Stimulated activated CD4-positive, alpha-beta T cell treated with anti-CD3 and anti-CD28 coated beads, TNF-alpha, amount 100 ng/mL, for 48 hours (primary cell): ENCODE results near the gene SMIM43.
"Not testable (repeated sequence)": the region's sequence is repeated elsewhere in the genome, so short reads cannot be mapped to it uniquely, and the experiment has no call there.

Experiments used
- DNase-seq, 3 donors: peaks; one replicate each; pipeline ENCODE4 v3.0.0-alpha.2; 2020; ENCODE audit warnings: low read depth in 3 of 3

The SMIM43 gene

DNA sequence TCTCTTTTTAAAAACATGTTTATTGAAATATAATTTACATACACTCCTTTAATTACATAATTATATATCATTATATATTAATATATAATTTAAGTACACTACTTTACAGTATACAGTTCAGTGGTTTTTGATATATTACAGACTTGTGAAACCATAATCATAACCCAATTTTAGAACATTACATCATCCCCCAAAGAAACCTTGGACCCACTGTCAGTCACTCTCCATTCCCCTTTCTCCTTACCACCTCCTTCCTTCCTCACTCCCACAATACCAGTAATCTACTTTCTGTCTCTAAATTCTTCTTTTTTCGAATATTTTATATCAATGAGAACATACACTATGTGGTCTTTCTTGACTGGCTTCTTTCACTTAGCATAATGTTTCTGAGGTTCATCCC lies 18.2 kb upstream of the SMIM43 start:
- no peak for DNase-seq

DNA sequence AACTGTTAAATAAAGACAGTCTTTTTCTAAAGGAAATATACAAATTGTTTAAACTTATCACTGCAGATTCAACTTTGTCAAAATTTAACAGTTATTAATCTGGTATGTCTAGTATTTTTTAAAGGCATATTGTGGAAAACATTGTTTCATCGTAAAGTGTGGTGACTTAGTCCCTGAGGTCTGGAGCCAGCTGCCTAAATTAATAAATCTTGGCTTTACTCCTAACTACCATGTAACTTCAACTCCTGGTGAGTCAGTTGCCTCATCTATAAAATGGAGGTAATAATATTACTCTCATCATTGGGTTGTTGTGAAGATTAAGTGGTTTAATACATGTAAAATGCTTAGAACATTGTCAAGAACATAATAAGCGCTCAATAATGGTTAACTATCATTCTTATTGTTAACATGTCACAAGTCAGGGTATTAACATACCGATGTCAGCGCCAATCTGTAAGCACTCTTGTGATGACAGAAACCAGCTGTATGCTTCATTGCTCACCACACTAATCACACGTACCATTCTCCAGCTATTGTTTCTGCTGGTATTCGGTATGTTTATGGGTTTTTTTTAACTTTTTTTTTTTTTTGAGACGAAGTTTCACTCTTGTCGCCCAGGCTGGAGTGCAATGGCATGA lies 14.1 kb upstream of the SMIM43 start:
- DNase-seq: no peak

DNA sequence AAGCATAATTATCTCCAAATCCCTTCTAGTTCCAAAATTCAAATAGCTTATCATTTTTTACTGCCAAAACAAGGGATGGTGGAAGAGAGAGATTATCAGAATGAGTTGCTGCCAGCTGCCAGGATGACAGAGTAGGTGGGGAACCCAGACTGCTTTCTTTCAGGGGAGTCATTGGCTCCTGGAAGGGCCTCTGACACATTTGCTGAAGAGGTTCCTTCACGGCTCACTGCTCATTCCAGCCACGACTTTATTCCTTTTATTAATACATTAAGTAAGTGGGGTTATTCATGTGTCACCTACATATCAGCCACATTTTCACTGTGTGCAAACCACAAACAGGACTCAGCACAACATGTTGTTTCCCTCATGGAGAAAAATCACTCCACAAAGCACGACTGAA lies 12.7 kb upstream of the SMIM43 start:
- DNase-seq: no peak

DNA sequence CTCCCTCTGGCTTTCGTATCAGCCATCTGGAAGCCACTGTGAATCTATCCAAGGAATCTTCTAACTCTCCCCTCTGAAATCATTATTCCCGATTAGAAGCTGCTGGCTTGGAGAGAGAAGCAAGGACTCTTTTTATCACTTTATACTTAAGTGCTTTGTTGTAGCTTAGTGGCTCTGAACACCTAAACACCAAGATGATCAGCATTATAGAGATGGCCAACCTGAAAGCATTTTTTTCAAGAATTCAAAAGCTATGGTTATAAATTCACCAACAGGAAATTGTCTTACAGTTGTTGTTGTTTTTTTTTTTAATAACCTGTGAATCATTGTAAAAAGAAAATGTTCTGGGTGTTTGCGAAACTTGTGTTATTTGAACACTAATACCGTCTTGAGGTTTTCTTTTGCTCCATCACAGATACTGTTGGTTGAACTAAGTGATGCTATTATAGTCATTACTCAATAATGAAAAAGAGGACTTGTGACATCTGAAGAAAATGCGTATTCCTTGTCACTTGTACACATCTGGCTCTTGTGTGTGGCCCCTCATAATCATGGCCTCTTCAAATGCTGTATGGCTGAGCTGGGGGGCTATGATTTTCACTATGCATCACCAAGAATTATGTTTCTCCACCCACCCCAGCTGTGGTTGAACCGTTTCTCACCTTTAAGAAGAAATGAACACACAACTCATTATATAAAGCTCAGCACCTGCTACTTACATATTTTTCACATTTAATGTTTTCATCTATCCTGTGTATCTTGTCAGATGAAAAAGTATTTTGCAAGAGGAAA lies 11.8 kb upstream of the SMIM43 start:
- no peak for DNase-seq

DNA sequence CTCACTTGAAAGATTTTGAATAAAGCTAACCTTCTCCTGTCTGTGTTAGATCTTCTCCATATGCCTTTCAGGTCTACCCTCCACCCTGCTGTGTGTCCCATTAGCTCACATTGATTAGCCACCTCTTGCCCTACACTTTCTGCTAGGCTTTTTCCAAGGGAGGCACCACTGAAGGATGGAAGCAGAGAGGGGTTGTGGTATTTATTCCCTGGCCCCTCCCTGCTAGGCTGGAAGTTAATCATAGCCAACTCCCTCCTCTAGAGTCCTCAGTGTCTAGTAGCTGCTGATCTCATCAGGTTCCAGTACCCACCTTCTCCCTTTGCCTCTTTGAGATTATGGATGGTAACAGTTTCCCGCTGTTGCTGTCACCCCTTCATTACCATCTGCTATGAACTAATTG lies 8.9 kb upstream of the SMIM43 start:
- DNase-seq: no peak

DNA sequence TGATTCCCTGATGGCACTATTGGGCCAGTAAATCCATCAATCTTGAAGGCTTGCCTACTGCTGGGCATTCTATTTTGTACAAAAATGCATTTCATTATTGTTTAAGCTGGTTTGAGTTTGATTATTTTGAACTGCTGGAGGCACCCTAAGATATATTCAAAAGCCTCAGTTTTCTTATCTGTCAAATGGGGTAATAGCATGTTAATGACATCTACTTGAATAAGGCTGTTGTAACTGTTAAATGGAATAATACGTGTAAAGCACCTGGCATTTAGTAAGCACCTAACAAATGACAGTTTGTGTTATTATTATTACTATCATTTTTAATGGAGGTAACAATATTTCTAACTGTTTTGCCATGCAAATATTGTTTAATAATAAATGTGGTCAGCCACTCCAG lies 6.9 kb upstream of the SMIM43 start:
- no peak for DNase-seq

DNA sequence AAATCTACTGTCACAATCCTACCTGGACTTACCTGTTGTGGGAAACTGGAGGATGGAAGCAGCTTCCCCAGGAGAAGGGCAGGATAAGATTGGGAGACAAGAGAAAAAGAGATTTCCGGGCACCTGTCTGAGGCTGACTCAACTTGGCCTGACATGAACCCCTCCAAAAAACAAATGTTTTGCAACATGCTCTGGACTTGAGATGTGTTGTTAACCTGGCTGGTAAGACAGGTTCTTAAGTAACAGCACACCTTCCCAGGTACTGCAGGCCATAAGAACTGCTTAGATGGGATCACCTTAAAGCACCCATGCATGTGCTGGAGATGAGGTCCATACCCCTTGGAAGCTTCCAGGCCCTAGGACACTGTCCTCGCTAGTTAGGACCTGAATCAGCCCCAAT lies 4.4 kb upstream of the SMIM43 start:
- no peak for DNase-seq

DNA sequence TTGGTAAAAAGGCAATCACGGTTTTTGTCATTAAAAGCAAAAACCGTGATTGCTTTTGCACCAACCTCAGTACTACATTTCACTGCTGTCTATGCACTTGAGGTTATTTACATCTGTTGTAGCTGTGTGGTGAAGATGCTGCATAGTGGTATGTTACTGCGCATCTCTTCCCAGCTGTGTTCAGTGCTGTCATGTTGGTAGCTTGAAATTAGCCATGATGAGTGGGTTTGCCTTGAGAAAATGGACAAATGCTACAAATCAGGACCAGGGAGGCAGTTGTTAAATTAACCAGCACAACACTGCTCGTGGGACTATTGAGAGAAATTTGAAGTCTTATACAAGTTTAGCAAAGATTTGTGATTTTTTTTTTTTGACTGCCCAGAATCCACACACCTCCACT lies 2.2 kb upstream of the SMIM43 start:
- no peak for DNase-seq

DNA sequence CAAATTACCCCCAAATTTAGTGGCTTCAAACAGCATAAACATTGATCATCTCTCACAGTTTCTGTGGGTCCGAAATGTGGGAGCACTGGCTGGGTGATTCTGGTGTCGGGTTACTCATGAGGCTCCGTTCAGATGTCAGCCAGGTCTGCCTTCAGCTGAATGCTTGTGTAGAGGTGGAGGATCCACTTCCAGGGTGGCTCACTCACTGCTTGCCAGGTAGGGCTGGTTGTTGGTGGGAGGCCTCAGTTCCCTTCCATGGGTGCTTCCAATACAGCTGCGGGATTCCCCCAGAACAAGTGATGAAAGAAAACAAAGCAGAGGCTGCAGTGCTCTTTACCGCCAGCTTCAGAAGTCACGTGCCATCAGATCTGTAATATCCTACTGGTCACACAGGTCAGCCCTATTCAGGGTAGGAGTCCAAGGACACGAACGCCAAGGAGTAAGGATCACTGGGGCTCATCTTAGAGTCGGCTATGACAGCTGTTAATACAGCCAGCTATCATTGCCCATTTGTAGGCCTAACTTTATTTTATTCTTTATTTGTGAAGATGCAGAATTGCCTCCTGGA lies 1.1 kb upstream of the SMIM43 start:
- DNase-seq: no peak

DNA sequence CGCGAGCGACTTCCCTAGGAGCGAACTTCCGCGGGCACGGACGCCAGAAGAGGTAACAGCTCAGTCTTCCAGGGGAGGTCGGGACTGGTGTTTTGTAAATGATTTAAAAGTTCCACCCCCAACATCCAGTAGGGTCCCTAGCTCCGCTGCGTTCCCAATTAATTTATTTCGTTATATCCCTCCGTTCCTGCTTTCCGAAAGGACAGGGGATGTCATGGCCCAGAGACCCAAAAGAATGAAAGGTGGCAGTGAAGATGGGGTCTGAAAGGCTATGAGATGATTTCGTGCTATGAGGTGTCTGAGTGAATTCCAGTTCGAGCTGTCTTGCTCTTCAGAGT lies 373 bp upstream of the SMIM43 start:
- DNase-seq: no peak

DNA sequence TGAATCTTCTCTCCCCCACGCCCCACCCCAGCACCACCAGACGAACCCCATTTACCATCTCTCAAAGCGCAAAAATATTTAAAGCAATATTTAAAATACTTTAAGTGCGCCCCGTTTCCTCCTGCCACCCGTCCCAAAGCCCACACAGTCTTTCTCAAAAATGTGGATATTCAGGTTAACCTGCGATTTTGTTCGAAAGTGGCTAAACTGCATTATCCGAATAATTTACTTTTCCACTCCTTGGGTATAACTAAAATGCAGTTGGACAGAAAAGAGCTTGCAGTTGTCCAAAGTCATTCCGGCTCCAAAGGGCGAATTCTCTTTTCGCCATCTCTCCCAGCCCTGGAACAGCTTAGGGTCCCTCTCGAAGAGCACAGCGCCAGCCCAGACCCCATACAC lies 662 bp downstream of the SMIM43 start:
- DNase-seq: no peak

DNA sequence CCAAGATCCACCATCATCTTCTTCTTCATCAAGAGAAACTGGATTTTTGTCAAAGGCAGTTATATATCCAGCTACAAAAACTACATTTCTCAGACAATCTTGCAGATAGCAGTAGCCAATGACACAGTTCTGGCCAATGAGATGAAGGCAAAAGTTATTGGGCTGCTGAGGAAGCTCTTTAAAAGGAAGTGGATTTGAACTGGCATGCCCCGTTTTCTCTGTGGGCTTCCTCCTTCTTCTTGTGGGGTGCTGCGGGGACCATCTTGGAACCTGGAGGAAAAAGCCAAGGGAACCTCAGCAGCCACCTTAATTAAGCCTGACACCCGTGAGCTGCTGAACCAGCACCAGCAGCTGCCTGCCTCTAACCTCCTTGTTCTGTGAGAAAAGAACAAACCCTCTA lies 4.8 kb downstream of the SMIM43 start:
- DNase-seq: no peak

DNA sequence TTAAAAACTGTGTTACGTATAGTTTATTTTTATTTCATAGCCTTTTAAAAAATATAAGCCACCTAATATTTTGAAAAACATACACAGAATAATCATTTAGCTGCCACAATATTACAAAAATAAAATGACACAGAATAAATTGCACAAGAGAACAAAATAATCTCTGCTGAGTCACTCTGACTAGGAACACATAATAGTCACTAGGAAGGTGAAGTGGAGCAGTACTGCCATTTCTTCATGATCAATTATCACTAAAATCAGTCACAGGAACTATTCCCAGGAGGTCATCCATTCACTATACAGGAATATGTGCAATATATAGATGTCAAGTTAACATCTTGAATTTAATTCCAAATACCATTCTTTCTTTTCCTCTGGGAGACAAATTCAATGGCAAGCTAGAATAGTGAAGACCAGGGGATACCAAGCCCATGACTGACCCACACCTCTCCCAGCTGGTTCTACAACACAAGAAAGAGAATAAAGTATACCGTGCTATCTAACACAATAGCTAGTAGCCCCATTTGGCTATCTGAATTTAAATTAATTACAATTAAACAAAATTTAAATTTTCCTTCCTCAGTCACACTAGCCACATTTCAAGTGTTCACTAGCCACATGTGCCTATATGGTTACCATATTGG lies 5.9 kb downstream of the SMIM43 start:
- DNase-seq: no peak

DNA sequence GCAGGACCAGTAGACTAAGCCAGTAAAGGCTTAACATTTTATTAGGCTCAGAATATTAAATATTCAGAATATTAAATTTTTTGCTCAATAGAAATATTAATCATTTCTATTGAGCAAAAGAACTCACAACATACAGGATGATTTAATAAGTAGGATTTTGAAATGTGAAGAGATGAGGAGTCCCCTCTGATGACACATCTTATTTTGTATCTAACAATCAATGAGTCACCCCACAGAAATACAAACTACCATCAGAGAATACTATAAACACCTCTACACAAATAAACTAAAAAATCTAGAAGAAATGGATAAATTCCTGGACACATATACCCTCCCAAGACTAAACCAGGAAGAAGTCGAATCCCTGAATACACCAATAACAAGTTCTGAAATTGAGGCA lies 12.8 kb downstream of the SMIM43 start:
- not testable (repeated sequence) for DNase-seq

DNA sequence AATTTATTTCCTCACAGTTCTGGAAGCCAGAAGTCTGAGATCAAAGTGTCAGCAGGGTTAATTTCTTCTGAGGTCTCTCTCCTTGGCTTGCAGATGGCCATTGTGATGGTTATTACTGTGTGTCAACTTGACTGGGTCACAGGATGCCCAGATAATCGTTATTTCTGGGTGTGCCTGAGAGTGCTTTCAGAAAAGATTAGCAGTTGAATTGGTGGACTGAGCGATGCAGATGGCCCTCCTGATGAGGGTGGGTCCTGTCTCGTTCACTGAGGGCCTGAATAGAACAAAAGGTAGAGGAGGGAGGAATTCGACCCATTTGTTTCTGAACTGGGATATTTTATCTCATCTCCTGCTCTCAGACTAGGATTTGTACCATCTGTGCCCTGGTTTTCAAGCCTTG lies 15.7 kb downstream of the SMIM43 start:
- DNase-seq: no peak

DNA sequence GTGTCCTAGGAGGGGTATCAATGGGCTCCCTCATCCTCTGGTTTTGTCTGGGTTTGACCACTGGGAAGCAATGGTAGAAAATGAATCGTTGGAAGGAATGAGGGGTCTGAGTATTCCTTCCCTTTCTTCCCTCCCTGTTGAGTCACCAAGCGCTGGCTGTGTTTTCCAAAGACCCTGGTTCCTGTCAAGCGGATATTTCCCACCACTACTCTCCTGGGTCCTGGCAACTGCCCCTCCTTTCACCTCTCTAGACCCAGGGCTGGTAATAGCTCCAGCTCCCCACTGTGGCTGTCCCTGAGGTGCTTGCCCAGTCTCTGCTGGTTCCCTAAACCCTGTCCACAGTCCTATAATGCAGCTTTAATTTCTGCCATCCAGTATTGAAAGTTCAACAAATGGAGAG lies 22.2 kb downstream of the SMIM43 start:
- no peak for DNase-seq

DNA sequence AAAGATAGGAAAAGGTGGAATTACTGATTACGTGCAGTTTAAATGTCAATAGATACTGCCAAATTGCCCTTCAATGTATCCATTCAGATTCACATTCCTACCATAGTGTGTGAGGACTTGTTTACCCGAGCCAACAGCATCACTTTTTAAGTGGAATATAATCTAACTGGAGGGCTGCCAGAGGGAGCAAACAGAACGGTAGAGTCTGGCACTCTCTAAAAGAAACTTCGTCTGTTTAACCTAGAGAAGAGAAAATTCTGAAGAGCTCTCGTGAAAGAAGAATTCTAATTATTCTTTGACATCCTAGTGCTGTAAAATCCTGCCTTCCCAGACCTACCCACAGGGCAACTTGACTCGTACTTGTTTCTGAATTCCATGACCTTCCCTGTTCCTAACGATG lies 23.2 kb downstream of the SMIM43 start:
- no peak for DNase-seq

DNA sequence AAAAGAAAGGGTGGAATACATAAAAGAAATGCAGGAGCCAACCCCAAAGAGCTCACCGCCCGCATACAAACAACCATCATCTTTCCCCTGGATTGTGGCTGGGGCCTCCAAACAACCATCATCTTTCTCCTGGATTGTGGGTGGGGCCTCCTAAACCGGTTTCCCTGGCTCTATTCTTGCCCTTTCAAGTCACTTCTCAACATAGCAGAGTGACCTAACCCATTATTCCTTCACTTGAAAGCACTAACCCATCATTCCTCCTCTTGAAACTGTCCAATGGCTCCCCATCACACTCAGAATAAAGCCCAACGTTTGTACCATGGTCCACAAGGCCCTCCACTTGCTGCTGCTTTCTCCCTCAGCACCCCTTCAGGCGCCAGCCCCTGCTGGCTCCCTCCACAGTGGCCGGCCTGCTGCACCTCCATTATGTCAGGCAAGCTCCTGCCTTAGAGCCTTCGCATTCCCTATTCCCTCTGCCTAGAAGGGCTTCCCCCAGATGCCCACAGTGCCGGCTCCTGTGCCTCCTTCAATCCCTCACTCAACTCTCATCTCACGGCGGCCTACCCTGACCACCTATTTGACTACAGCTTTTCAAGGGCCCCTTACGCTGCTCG lies 24.1 kb downstream of the SMIM43 start:
- DNase-seq: no peak

DNA sequence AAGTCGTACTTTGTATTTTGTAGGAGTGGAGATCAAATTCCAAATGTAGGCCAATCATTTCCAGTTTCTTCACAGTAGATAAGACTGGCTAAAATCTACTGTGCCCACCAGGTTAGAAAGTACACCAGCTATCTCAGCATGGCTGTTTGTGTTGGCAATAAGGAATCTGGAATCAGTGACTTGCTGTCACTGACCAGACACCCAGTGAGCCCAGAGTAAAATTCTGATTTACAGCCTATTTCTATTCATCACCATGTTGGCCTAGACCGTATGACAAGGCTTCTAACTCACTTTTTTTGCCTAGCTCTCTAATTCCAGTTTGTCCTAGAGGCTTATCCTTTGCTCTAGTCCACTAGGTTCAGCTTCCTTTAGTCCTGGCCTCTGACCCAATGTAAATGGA lies 25.4 kb downstream of the SMIM43 start:
- no peak for DNase-seq

DNA sequence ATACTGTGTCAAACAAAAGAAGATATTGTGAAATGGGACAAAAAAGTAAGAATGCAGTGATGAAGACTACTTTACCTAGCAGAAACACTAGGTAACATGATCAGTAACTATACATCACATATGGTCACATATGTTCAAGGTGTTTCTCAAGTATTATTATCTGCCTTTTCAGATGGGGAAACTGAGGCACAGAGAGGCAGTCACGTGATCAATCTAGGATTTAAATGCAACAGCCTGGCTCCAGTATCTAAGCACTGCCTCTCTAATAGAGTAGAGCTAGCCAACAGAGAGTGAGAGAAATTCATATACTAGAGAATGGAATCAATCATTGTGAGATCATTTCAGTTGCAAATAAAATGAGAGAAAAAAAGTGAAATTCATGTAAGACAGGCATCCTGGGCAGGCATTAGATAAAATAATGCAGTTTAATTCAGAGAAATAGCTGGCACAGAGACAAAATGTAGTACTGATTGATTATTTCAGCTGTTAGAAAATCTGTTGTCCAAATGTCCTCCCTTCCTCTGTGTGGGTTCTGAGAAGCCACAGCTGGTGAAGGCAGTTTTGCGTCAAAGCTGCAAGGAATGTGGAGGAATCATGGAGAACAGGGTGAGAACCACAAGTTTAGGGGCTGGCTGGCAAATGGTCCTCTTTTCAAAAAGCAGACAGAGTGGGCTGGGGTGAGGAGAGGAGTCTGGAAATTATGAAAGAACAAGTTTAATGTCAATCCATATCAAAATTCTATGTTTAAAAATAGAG lies 26.0 kb downstream of the SMIM43 start:
- no peak for DNase-seq

DNA sequence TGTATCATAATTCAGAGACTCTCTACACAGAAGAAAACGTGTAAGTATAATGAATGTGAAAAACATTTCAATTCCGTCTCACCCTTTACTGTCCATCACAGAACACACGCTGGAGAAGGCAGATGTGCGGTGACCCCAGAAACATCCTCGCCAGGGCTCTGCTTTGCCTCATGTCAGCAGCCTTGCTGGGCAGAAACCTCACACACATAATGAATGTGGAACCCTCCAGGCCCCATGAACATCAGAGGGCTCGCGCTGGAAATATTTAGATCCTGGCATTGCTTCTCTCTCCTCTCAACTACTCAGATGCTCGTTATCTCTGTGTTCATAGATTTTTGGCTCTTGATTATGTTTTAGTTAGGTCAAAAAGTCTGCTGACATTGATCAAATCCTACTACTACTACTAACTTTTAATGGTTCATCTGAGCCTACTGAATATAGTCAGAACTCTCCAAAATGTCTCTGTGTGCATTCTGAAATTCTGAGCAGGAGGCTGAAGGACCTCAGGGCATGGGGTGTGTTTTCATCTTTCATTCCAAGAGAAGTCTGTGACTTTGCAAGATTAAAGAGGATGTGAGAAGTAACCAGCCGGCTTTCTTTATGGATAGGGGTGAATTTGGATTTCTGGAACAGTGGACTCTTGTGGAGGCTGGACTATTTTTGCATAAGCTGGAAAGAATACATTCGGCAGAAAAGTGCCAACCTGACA lies 27.0 kb downstream of the SMIM43 start:
- no peak for DNase-seq
